WTC11 (cell line): Measurements from ENCODE around the gene SAMD13.

ENCODE experiments used
- ATF2 ChIP-seq: sonication (generic); formaldehyde crosslinking; IDR thresholded peaks from 2 replicates; pipeline ENCODE4 v1.8.1; 2022; ENCODE audit warnings: low read depth, missing genetic modification reagents, borderline replicate concordance
- ATF3 ChIP-seq: sonication (generic); formaldehyde crosslinking; conservative IDR thresholded peaks from 2 replicates; pipeline ENCODE4 v1.8.1; 2022; ENCODE audit warnings: mild to moderate bottlenecking, missing genetic modification reagents
- CTCF ChIP-seq: fragments of 200-600 bp; IDR thresholded peaks from 2 replicates; pipeline ENCODE4 v1.8.0; 2022; ENCODE audit warnings: antibody characterized with exemption
- E2F5 ChIP-seq: sonication (generic); formaldehyde crosslinking; IDR thresholded peaks from 2 replicates; pipeline ENCODE4 v1.8.1; 2022; ENCODE audit warnings: mild to moderate bottlenecking, moderate library complexity, missing genetic modification reagents
- ELF4 ChIP-seq: sonication (generic); formaldehyde crosslinking; IDR thresholded peaks from 2 replicates; pipeline ENCODE4 v1.8.1; 2022; ENCODE audit warnings: low read depth, mild to moderate bottlenecking, moderate library complexity, missing genetic modification reagents
- IRF1 ChIP-seq: sonication (generic); formaldehyde crosslinking; IDR thresholded peaks from 2 replicates; pipeline ENCODE4 v1.8.0; 2023; ENCODE audit warnings: missing genetic modification reagents
- MAX ChIP-seq: sonication (generic); formaldehyde crosslinking; IDR thresholded peaks from 2 replicates; pipeline ENCODE4 v1.8.0; 2022; ENCODE audit warnings: mild to moderate bottlenecking, missing genetic modification reagents
- NFYB ChIP-seq: sonication (generic); formaldehyde crosslinking; conservative IDR thresholded peaks from 2 replicates; pipeline ENCODE4 v1.8.0; 2022; ENCODE audit warnings: low read depth, missing genetic modification reagents
- SMAD3 ChIP-seq: sonication (generic); formaldehyde crosslinking; IDR thresholded peaks from 2 replicates; pipeline ENCODE4 v1.8.0; 2022; ENCODE audit warnings: missing genetic modification reagents, mild to moderate bottlenecking, borderline replicate concordance
- ZBTB21 ChIP-seq: sonication (generic); formaldehyde crosslinking; IDR thresholded peaks from 2 replicates; pipeline ENCODE4 v1.8.1; 2023; ENCODE audit warnings: mild to moderate bottlenecking, missing genetic modification reagents, borderline replicate concordance
- ZNF232 ChIP-seq: sonication (generic); formaldehyde crosslinking; IDR thresholded peaks from 2 replicates; pipeline ENCODE4 v1.8.0; 2022; ENCODE audit warnings: mild to moderate bottlenecking, missing genetic modification reagents

- TF ChIP-seq ZBTB21 (CRISPR knock-in tag): no peak
- TF ChIP-seq CTCF: no peak
- no peak for TF ChIP-seq IRF1
- TF ChIP-seq SMAD3: no peak
- TF ChIP-seq ATF3 (CRISPR knock-in tag): no peak
- no peak for TF ChIP-seq NFYB
- no peak for TF ChIP-seq ELF4 (CRISPR knock-in tag)
- TF ChIP-seq ZNF232: no peak
- TF ChIP-seq E2F5 (CRISPR knock-in tag): no peak
- TF ChIP-seq ATF2 (CRISPR knock-in tag): no peak
- TF ChIP-seq MAX: no peak
Measured at GRCh38 chr1:84294751-84295150, 6.8 kb upstream of the SAMD13 start.
